T-cell (primary cell): Measurements from ENCODE around the gene OSMR. TPM values are rescaled to one million over a fixed set of nuclear protein-coding genes. Genes with fewer than 3 reads are reported as not detected.
A peak's percentile ranks its signal among the peaks of the same experiment; 100 is the strongest.

ENCODE experiments used
- ATAC-seq, 4 experiments: fragments of 200-7000 bp in 3 of 4; fragments of 150-1000 bp in 1 of 4; cut with Tn5 transposase; replicated peaks in 1 of 4; 1 replicate in 3 of 4; 2 replicates in 1 of 4; pipeline ENCODE4 v1.10.0; 2021; ENCODE audit warnings: moderate library complexity in 3 of 4, mild to moderate bottlenecking in 2 of 4, moderate number of reproducible peaks in 1 of 4
- CTCF ChIA-PET, 2 donors: fragments of 300-600 bp; sonication (Branson Sonifier 250); formaldehyde crosslinking; loops; one replicate each; lab custom pipeline; 2022; ENCODE audit warnings: antibody characterized with exemption in 2 of 2; lab: Charles Lee
- POLR2A ChIA-PET, 2 donors: fragments of 300-600 bp; sonication (Branson Sonifier 250); formaldehyde crosslinking; loops; one replicate each; lab custom pipeline; 2022; ENCODE audit warnings: antibody characterized with exemption in 2 of 2; lab: Charles Lee
- DNase-seq, 35 experiments: peaks; one replicate each; pipeline versions ENCODE4 v3.0.0 to v3.0.0-alpha.2; 2013 to 2023
- H3K27ac ChIP-seq: one replicate; pipeline ENCODE4 v1.5.1; 2013; ENCODE audit warnings: low read length
- H3K27me3 ChIP-seq, 2 experiments: replicated peaks in 1 of 2; 1 replicate in 1 of 2; 2 replicates in 1 of 2; pipeline versions ENCODE4 v1.6.1 to v1.7.0; 2013; ENCODE audit warnings: low read length in 1 of 2, mixed read lengths in 1 of 2; ENCODE audit not compliant: control insufficient read depth in 2 of 2, insufficient read depth in 2 of 2; ENCODE audit errors: extremely low read depth in 1 of 2
- H3K36me3 ChIP-seq, 2 donors: 1 replicate in 1 of 2; 2 replicates in 1 of 2; pipeline versions ENCODE4 v1.6.1 to v1.7.0; 2013; ENCODE audit warnings: low read length in 1 of 2; ENCODE audit not compliant: control insufficient read depth in 2 of 2, insufficient read depth in 1 of 2; ENCODE audit errors: extremely low read depth in 1 of 2
- H3K4me1 ChIP-seq, 2 experiments: 1 replicate in 1 of 2; 2 replicates in 1 of 2; pipeline versions ENCODE4 v1.6.1 to v1.7.0; 2013; ENCODE audit warnings: low read length in 2 of 2, mixed read lengths in 1 of 2; ENCODE audit not compliant: insufficient read depth in 2 of 2, control insufficient read depth in 1 of 2; ENCODE audit errors: extremely low read depth in 1 of 2
- H3K4me3 ChIP-seq, 2 donors: 1 replicate in 1 of 2; 2 replicates in 1 of 2; pipeline versions ENCODE4 v1.5.1 to v1.7.0; 2013; ENCODE audit warnings: mild to moderate bottlenecking in 2 of 2, low read length in 1 of 2, moderate library complexity in 1 of 2; ENCODE audit not compliant: control insufficient read depth in 1 of 2; ENCODE audit errors: extremely low read depth in 1 of 2
- H3K9me3 ChIP-seq: 2 replicates; pipeline ENCODE4 v1.7.0; 2013
- H3K27ac Mint-ChIP-seq, 2 donors: one replicate each; pipeline ENCODE4 v1.8.0; 2020 to 2021; ENCODE audit warnings: mild to moderate bottlenecking in 2 of 2, mixed read lengths in 2 of 2
- H3K27me3 Mint-ChIP-seq, 2 donors: one replicate each; pipeline ENCODE4 v1.8.0; 2021 to 2022; ENCODE audit warnings: mixed read lengths in 2 of 2
- H3K36me3 Mint-ChIP-seq: one replicate; pipeline ENCODE4 v1.8.0; 2021; ENCODE audit warnings: mixed read lengths
- H3K4me1 Mint-ChIP-seq, 3 donors: one replicate each; pipeline ENCODE4 v1.8.0; 2020 to 2022; ENCODE audit warnings: mixed read lengths in 3 of 3, mild to moderate bottlenecking in 1 of 3
- H3K4me3 Mint-ChIP-seq, 3 donors: one replicate each; pipeline ENCODE4 v1.8.0; 2020 to 2022; ENCODE audit warnings: mild to moderate bottlenecking in 3 of 3, mixed read lengths in 3 of 3, moderate library complexity in 3 of 3
- H3K9me3 Mint-ChIP-seq, 3 donors: one replicate each; pipeline ENCODE4 v1.8.0; 2020 to 2022; ENCODE audit warnings: mixed read lengths in 3 of 3
- WGBS: methylation state at CpG from one replicate; pipeline ENCODE4 v1.1.5; 2013; ENCODE audit warnings: missing lambda C conversion rate; ENCODE audit not compliant: insufficient coverage; 5-methylcytosine and 5-hydroxymethylcytosine counted together
- total RNA-seq, 35 experiments: library from RNA in 6 of 35; stranded (reverse) in 6 of 35; fragments of 120-200 nt in 1 of 35; gene quantifications; one replicate each; pipeline versions ENCODE4 v1.2.1 to v1.2.4 and lab custom pipeline; 2013 to 2026

The OSMR gene
- total RNA-seq, 5 donors from 2014 or later (not counting 1 experiment from before 2014, with no cell fraction given): 0.08 to 0.26 (median 0.14) TPM; not detected in 1

GRCh38 chr5:38837416-38837815 is 8.4 kb upstream of the OSMR start:
- H3K36me3 Mint-ChIP-seq: no peaks in the 10 kb centered on the region
- no peaks in the 10 kb centered on the region for H3K9me3 ChIP-seq
- no peak overlapping the region for H3K4me3 Mint-ChIP-seq
- ChIA-PET CTCF (no interaction called here), POLR2A (no interaction called here)
- DNase-seq (no peak), ATAC-seq (no peak)
- H3K27ac Mint-ChIP-seq: no peak overlapping the region
- H3K27me3 ChIP-seq: peaks cover 4 to 12% of the 10 kb centered on the region in 2 experiments
- H3K36me3 ChIP-seq: no peaks in the 10 kb centered on the region
- H3K4me1 ChIP-seq: no peaks in the 10 kb centered on the region
- peaks cover 19 to 22% of the 10 kb centered on the region in 2 donors for H3K27me3 Mint-ChIP-seq
- no CpG with 5 or more reads among the region's 2 CpGs for WGBS
- H3K27ac ChIP-seq: no peak overlapping the region
- H3K4me3 ChIP-seq: no peak overlapping the region
- H3K9me3 Mint-ChIP-seq: no peaks in the 10 kb centered on the region
- H3K4me1 Mint-ChIP-seq: no peaks in the 10 kb centered on the region

- H3K27ac Mint-ChIP-seq: no peak overlapping the region
- H3K9me3 ChIP-seq: no peaks in the 10 kb centered on the region
- H3K4me3 Mint-ChIP-seq: no peak overlapping the region
- no CpG with 5 or more reads among the region's 2 CpGs for WGBS
- POLR2A ChIA-PET: no interaction called here
- DNase-seq (no peak), ATAC-seq (no peak)
- no peak overlapping the region for H3K4me3 ChIP-seq
- CTCF ChIA-PET: no interaction called here
- H3K36me3 ChIP-seq: no peaks in the 10 kb centered on the region
- H3K27ac ChIP-seq: no peak overlapping the region
- H3K27me3 ChIP-seq: peaks cover 4 to 12% of the 10 kb centered on the region in 2 experiments
- no peaks in the 10 kb centered on the region for H3K9me3 Mint-ChIP-seq
- H3K27me3 Mint-ChIP-seq: peaks cover 25 to 28% of the 10 kb centered on the region in 2 donors
- H3K36me3 Mint-ChIP-seq: no peaks in the 10 kb centered on the region
- H3K4me1 ChIP-seq: no peaks in the 10 kb centered on the region
- H3K4me1 Mint-ChIP-seq: no peaks in the 10 kb centered on the region
Observed at GRCh38 chr5:38837932-38838331, 7.9 kb upstream of the OSMR start.

GRCh38 chr5:38843665-38844064 is 2.1 kb upstream of the OSMR start:
- no peaks in the 10 kb centered on the region for H3K36me3 ChIP-seq
- Mint-ChIP-seq H3K27me3 (peaks cover 52% of the 10 kb centered on the region in 2 donors), H3K9me3 (no peaks in the 10 kb centered on the region), H3K4me3 (no peak overlapping the region), H3K27ac (no peak overlapping the region), H3K36me3 (no peaks in the 10 kb centered on the region), H3K4me1 (peaks cover 6 to 16% (median 12%) of the 10 kb centered on the region in 3 donors)
- peaks cover 0 to 7% of the 10 kb centered on the region in 2 experiments for H3K4me1 ChIP-seq
- H3K27me3 ChIP-seq: peaks cover 2 to 27% of the 10 kb centered on the region in 2 experiments
- H3K9me3 ChIP-seq: no peaks in the 10 kb centered on the region
- H3K27ac ChIP-seq: no peak overlapping the region
- ChIA-PET CTCF (no interaction called here), POLR2A (interaction anchor here in 1 of 2 donors (0.6 kb wide), 1 partner anchor 1912 kb away, joined by 5 read pairs; no protein-coding TSS in a partner anchor)
- H3K4me3 ChIP-seq: no peak overlapping the region
- DNase-seq (no peak), ATAC-seq (no peak)
- 56% methylated on average over 1 of the region's 1 CpG for WGBS

- WGBS: 42% methylated on average over 11 of the region's 24 CpGs
- no peaks in the 10 kb centered on the region for H3K36me3 Mint-ChIP-seq
- ATAC-seq (no peak), DNase-seq (no peak)
- Histone ChIP-seq H3K4me1 (peaks cover 0 to 7% of the 10 kb centered on the region in 2 experiments), H3K27ac (no peak overlapping the region), H3K36me3 (no peaks in the 10 kb centered on the region), H3K4me3 (no peak overlapping the region), H3K27me3 (peaks cover 2 to 29% of the 10 kb centered on the region in 2 experiments), H3K9me3 (no peaks in the 10 kb centered on the region)
- H3K27ac Mint-ChIP-seq: peak overlapping the region in 1 of 2 donors; percentile 21
- peaks cover 0 to 3% (median 0%) of the 10 kb centered on the region in 3 donors for H3K9me3 Mint-ChIP-seq
- CTCF ChIA-PET: no interaction called here
- H3K27me3 Mint-ChIP-seq: peaks cover 49 to 54% of the 10 kb centered on the region in 2 donors
- H3K4me3 Mint-ChIP-seq: peak overlapping the region; percentile 43 to 82 (median 51)
- POLR2A ChIA-PET: no interaction called here
- H3K4me1 Mint-ChIP-seq: peaks cover 6 to 16% (median 12%) of the 10 kb centered on the region in 3 donors
Observed at GRCh38 chr5:38846379-38847011, 683 bp downstream of the OSMR start.

GRCh38 chr5:38847559-38848347 is 1.9 kb downstream of the OSMR start:
- peaks cover 43 to 53% of the 10 kb centered on the region in 2 donors for H3K27me3 Mint-ChIP-seq
- WGBS: no CpG with 5 or more reads among the region's 9 CpGs
- H3K36me3 Mint-ChIP-seq: no peaks in the 10 kb centered on the region
- Histone ChIP-seq H3K9me3 (no peaks in the 10 kb centered on the region), H3K36me3 (no peaks in the 10 kb centered on the region), H3K27ac (no peak overlapping the region), H3K4me1 (peaks cover 0 to 7% of the 10 kb centered on the region in 2 experiments), H3K4me3 (no peak overlapping the region), H3K27me3 (peaks cover 2 to 26% of the 10 kb centered on the region in 2 experiments)
- no peak overlapping the region for H3K27ac Mint-ChIP-seq
- DNase-seq: no peak
- H3K9me3 Mint-ChIP-seq: peaks cover 8 to 11% (median 8%) of the 10 kb centered on the region in 3 donors
- ATAC-seq: no peak
- H3K4me1 Mint-ChIP-seq: peaks cover 6 to 16% (median 12%) of the 10 kb centered on the region in 3 donors
- ChIA-PET POLR2A (interaction anchor here in 1 of 2 donors (0.8 kb wide), 1 partner anchor 401 kb away, joined by 4 read pairs; no protein-coding TSS in a partner anchor), CTCF (no interaction called here)
- no peak overlapping the region for H3K4me3 Mint-ChIP-seq

- H3K36me3 Mint-ChIP-seq: no peaks in the 10 kb centered on the region
Observed at GRCh38 chr5:38848637-38849036, 2.8 kb downstream of the OSMR start.

More at GRCh38 chr5:38848637-38849036, 2.8 kb downstream of the OSMR start:
- DNase-seq (no peak), ATAC-seq (no peak)
- H3K27ac Mint-ChIP-seq: no peak overlapping the region
- no CpG with 5 or more reads among the region's 2 CpGs for WGBS
- peaks cover 2 to 26% of the 10 kb centered on the region in 2 experiments for H3K27me3 ChIP-seq
- peaks cover 6 to 16% (median 12%) of the 10 kb centered on the region in 3 donors for H3K4me1 Mint-ChIP-seq
- peaks cover 0 to 7% of the 10 kb centered on the region in 2 experiments for H3K4me1 ChIP-seq
- ChIA-PET CTCF (no interaction called here), POLR2A (interaction anchor here in 1 of 2 donors (0.8 kb wide), 1 partner anchor 402 kb away, joined by 4 read pairs; no protein-coding TSS in a partner anchor)
- H3K4me3 ChIP-seq: no peak overlapping the region
- no peak overlapping the region for H3K4me3 Mint-ChIP-seq
- peaks cover 39 to 49% of the 10 kb centered on the region in 2 donors for H3K27me3 Mint-ChIP-seq
- H3K9me3 Mint-ChIP-seq: peaks cover 8 to 14% (median 8%) of the 10 kb centered on the region in 3 donors
- H3K27ac ChIP-seq: no peak overlapping the region
- H3K9me3 ChIP-seq: no peaks in the 10 kb centered on the region
- H3K36me3 ChIP-seq: no peaks in the 10 kb centered on the region
